ENCODE measurements around the gene CMIP. TPM values are rescaled to one million over a fixed set of nuclear protein-coding genes. Genes with fewer than 3 reads are reported as not detected.
A peak's percentile ranks its signal among the peaks of the same experiment; 100 is the strongest.

Gene CMIP
- total RNA-seq, 1 experiment from 2014 or later = 48.2 TPM

DNA sequence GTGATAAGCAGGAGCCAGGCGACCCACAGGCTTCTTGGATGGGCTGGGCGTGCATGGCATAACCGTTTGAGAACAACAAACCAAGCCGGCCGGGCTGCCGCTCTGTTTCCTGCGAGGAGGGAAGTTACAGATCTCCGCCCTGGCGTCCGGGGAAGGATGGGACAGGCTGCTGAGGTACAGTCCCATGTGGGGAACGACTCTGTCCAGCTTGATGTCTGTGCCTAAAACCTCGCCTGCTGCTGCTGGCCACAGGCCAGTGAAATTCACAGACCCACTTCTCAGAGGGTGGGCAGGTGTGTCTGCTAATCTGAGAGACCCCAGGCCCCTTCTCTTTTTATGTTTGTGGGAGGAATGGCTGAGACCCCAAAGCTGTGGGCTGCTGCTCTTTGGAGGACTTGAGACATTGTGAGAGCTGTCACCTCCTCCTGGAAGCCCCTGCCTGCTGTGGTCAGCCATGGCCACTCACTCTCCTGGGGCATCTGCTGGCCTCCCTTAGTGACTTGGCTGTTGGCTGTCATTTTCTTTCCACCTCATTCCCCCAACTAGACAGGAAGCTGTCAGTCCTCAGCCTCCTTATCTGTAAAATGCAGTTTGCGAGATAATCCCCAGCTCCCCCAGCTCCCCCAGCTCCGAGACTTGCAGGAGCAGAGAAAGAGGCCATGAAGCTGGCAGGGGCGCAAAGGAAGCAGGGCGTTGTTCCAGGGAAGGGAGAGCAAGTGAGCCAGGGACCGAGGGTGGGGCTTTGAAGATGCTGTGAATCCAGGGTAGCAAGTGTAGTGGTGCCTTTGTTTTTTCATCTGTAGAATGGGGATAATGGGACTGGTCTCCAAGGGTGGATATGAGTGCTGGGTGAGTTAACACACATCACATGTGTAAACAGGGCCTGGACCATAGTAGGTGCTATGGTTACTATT is 51.0 kb downstream of the CMIP start:
- peak overlapping the region in 1 of 3 experiments; percentile 72; a peak in 2 of 7 replicates for H3K27ac Mint-ChIP-seq
- no peak overlapping the region for H2AK5ac ChIP-seq (ENCODE audit: insufficient read length, low read length)
- H3K79me2 ChIP-seq (ENCODE audit: insufficient read depth, low read length) = no peaks in the 10 kb centered on the region; the same call in 1 of the 2 replicates
- no peak overlapping the region for H4K91ac ChIP-seq (ENCODE audit: insufficient read length, low read depth, low read length)
- no peak overlapping the region for H3K9ac ChIP-seq (ENCODE audit: extremely low read depth, insufficient read length, low read length)
- H3K4ac ChIP-seq (ENCODE audit: low read depth, low read length) = no peak overlapping the region
- no peaks in the 10 kb centered on the region for H4K20me1 ChIP-seq (ENCODE audit: control insufficient read depth, insufficient read depth, insufficient read length)
- no peaks in the 10 kb centered on the region for H3K23me2 ChIP-seq (ENCODE audit: insufficient read length, low read depth, low read length, poor library complexity, severe bottlenecking)
- H2BK12ac ChIP-seq (ENCODE audit: insufficient read length, low read depth, low read length) = no peak overlapping the region
- no peak for DNase-seq
- TF ChIP-seq, protein P1, sequence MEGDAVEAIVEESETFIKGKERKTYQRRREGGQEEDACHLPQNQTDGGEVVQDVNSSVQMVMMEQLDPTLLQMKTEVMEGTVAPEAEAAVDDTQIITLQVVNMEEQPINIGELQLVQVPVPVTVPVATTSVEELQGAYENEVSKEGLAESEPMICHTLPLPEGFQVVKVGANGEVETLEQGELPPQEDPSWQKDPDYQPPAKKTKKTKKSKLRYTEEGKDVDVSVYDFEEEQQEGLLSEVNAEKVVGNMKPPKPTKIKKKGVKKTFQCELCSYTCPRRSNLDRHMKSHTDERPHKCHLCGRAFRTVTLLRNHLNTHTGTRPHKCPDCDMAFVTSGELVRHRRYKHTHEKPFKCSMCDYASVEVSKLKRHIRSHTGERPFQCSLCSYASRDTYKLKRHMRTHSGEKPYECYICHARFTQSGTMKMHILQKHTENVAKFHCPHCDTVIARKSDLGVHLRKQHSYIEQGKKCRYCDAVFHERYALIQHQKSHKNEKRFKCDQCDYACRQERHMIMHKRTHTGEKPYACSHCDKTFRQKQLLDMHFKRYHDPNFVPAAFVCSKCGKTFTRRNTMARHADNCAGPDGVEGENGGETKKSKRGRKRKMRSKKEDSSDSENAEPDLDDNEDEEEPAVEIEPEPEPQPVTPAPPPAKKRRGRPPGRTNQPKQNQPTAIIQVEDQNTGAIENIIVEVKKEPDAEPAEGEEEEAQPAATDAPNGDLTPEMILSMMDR (conservative IDR thresholded peaks at IDR 0.05) = no peak
- no peak overlapping the region for H2AFZ ChIP-seq (ENCODE audit: low read length)
- H3K56ac ChIP-seq (ENCODE audit: insufficient read length, low read depth, low read length) = no peak overlapping the region
- H2BK20ac ChIP-seq (ENCODE audit: low read depth, low read length, poor library complexity, severe bottlenecking) = no peak overlapping the region
- H3K9me3 ChIP-seq (ENCODE audit: control insufficient read depth, low read depth, low read length) = no peaks in the 10 kb centered on the region
- no peaks in the 10 kb centered on the region; a peak in 1 of 5 replicates for H3K9me3 Mint-ChIP-seq
- no peak overlapping the region for H3K18ac ChIP-seq (ENCODE audit: insufficient read length, low read depth, low read length)
- no peak overlapping the region for H3K4me3 Mint-ChIP-seq
- H3K36me3 Mint-ChIP-seq (ENCODE audit: insufficient read depth in 1 of 3, low read depth in 3 of 3) = peaks cover 0 to 4% (median 0%) of the 10 kb centered on the region in 3 experiments; a peak in 2 of 7 replicates
- H3K23ac ChIP-seq (ENCODE audit: insufficient read length, low read depth, low read length) = no peak overlapping the region
- H3K4me2 ChIP-seq (ENCODE audit: insufficient read depth, insufficient read length, low read length) = no peak overlapping the region
- no peak overlapping the region for H3K27ac ChIP-seq (ENCODE audit: insufficient read length, low read depth, low read length)
- H4K5ac ChIP-seq (ENCODE audit: insufficient read length, low read depth, low read length) = no peak overlapping the region
- no peak overlapping the region for H2BK5ac ChIP-seq (ENCODE audit: insufficient read length, low read length)
- no peaks in the 10 kb centered on the region for H3K27me3 ChIP-seq (ENCODE audit: insufficient read depth, low read length)
- WGBS (ENCODE audit: extremely low coverage, insufficient read length, low lambda C conversion rate) = no CpG with 5 or more reads among the region's 17 CpGs
- H3K4me1 Mint-ChIP-seq = peaks cover 44 to 47% of the 10 kb centered on the region in 2 experiments
- H3K4me1 ChIP-seq (ENCODE audit: insufficient read depth, low read length) = no peaks in the 10 kb centered on the region; the same call in 1 of the 2 replicates
- no peaks in the 10 kb centered on the region for H3K27me3 Mint-ChIP-seq (ENCODE audit: low read depth)
- H4K8ac ChIP-seq (replicated peaks; ENCODE audit: insufficient read length, low read depth, low read length) = no peak overlapping the region
- no peak overlapping the region for H3T11ph ChIP-seq (ENCODE audit: low read length)
- H3K79me1 ChIP-seq (ENCODE audit: insufficient read depth, low read depth, low read length, poor library complexity, severe bottlenecking) = peaks cover 4% of the 10 kb centered on the region
- no peak overlapping the region for H3K14ac ChIP-seq (ENCODE audit: insufficient read depth, low read length)
- no peak overlapping the region for H2BK120ac ChIP-seq (ENCODE audit: low read depth, low read length, poor library complexity, severe bottlenecking)
- H2BK15ac ChIP-seq (ENCODE audit: low read depth, low read length) = no peak overlapping the region

All from H9 (cell line).